SH-SY5Y (cell line): ENCODE measurements around the gene GPR18.

Experiments
- GATA2 ChIP-seq: IDR thresholded peaks from 2 replicates; pipeline ENCODE4 v1.6.1; 2011; ENCODE audit warnings: mild to moderate bottlenecking, low read depth, low read length
- GATA3 ChIP-seq: IDR thresholded peaks from 2 replicates; pipeline ENCODE4 v1.6.1; 2011; ENCODE audit warnings: low read depth, mild to moderate bottlenecking, low read length, moderate library complexity

- no peak for TF ChIP-seq GATA3
- no peak for TF ChIP-seq GATA2
These were observed 36.5 kb downstream of the GPR18 start for GRCh38 chr13:99221567-99222239.
